OCI-M2 (cell line): ENCODE results near the gene ADAT3.
"Not testable (repeated sequence)": the region's sequence is repeated elsewhere in the genome, so short reads cannot be mapped to it uniquely, and the experiment has no call there.

Source experiments
- DNase-seq: peaks from one replicate; lab custom pipeline; 2025; ENCODE audit not compliant: unreplicated experiment; lab: John Stamatoyannopoulos, UW

Gene ADAT3

GRCh38 chr19:1866693-1867348 lies 38.4 kb upstream of the ADAT3 start:
- DNase-seq = no peak

- DNase-seq = no peak
These were observed 37.9 kb upstream of the ADAT3 start for GRCh38 chr19:1867349-1867724.

- DNase-seq = no peak
These were observed 36.2 kb upstream of the ADAT3 start for GRCh38 chr19:1868971-1869370.

- no peak for DNase-seq
These were observed 34.0 kb upstream of the ADAT3 start for GRCh38 chr19:1871140-1871597.

GRCh38 chr19:1871630-1872029 lies 33.6 kb upstream of the ADAT3 start:
- DNase-seq = no peak

- DNase-seq = no peak
These were observed 32.2 kb upstream of the ADAT3 start for GRCh38 chr19:1872807-1873523.

GRCh38 chr19:1873524-1874473 lies 31.4 kb upstream of the ADAT3 start:
- DNase-seq = no peak

GRCh38 chr19:1874554-1875185 lies 30.5 kb upstream of the ADAT3 start:
- no peak for DNase-seq

- not testable (repeated sequence) for DNase-seq
These were observed 29.9 kb upstream of the ADAT3 start for GRCh38 chr19:1875265-1875645.

GRCh38 chr19:1875646-1876495 lies 29.3 kb upstream of the ADAT3 start:
- no peak for DNase-seq

GRCh38 chr19:1876496-1877279 lies 28.5 kb upstream of the ADAT3 start:
- not testable (repeated sequence) for DNase-seq

- not testable (repeated sequence) for DNase-seq
These were observed 27.9 kb upstream of the ADAT3 start for GRCh38 chr19:1877280-1877660.

- not testable (repeated sequence) for DNase-seq
These were observed 26.6 kb upstream of the ADAT3 start for GRCh38 chr19:1878583-1878982.

GRCh38 chr19:1879982-1880381 lies 25.2 kb upstream of the ADAT3 start:
- not testable (repeated sequence) for DNase-seq

- DNase-seq = no peak
These were observed 24.4 kb upstream of the ADAT3 start for GRCh38 chr19:1880611-1881392.

- not testable (repeated sequence) for DNase-seq
These were observed 23.7 kb upstream of the ADAT3 start for GRCh38 chr19:1881393-1882088.

GRCh38 chr19:1882089-1882785 lies 23.0 kb upstream of the ADAT3 start:
- no peak for DNase-seq
